Nephron progenitor cell (in vitro differentiated cells): ENCODE data around the gene ATXN2.
"Not testable (repeated sequence)": the region's sequence is repeated elsewhere in the genome, so short reads cannot be mapped to it uniquely, and the experiment has no call there.

Experiments used
- DNase-seq: peaks from one replicate; pipeline ENCODE4 v3.0.0; 2021
- H3K27ac Mint-ChIP-seq: 2 replicates; pipeline ENCODE4 v1.8.0; 2021; ENCODE audit warnings: mild to moderate bottlenecking, moderate library complexity, mixed read lengths
- H3K27me3 Mint-ChIP-seq: 2 replicates; pipeline ENCODE4 v1.8.0; 2021; ENCODE audit warnings: mild to moderate bottlenecking, low read depth, mixed read lengths; ENCODE audit not compliant: poor library complexity
- H3K36me3 Mint-ChIP-seq: 2 replicates; pipeline ENCODE4 v1.8.0; 2021; ENCODE audit warnings: low read depth, mixed read lengths
- H3K4me1 Mint-ChIP-seq: 2 replicates; pipeline ENCODE4 v1.8.0; 2021; ENCODE audit warnings: mixed read lengths
- H3K4me3 Mint-ChIP-seq: 2 replicates; pipeline ENCODE4 v1.8.0; 2021; ENCODE audit warnings: mild to moderate bottlenecking, moderate library complexity, mixed read lengths
- H3K9me3 Mint-ChIP-seq: 2 replicates; pipeline ENCODE4 v1.8.0; 2021; ENCODE audit warnings: mild to moderate bottlenecking, moderate library complexity, mixed read lengths
- CTCF ChIP-seq: fragments of 200-600 bp; sonication (generic); IDR thresholded peaks from 2 replicates; pipeline ENCODE4 v1.5.0; 2021; ENCODE audit warnings: antibody characterized with exemption

ATXN2 gene

GRCh38 chr12:111588010-111588409 is 11.1 kb downstream of the ATXN2 start:
- no peak overlapping the region for H3K4me3 Mint-ChIP-seq
- no peak for DNase-seq
- no peak for TF ChIP-seq CTCF
- peaks cover 5% of the 10 kb centered on the region for H3K4me1 Mint-ChIP-seq
- H3K27me3 Mint-ChIP-seq: no peaks in the 10 kb centered on the region
- no peak overlapping the region for H3K27ac Mint-ChIP-seq
- H3K36me3 Mint-ChIP-seq: peaks cover 26% of the 10 kb centered on the region
- no peaks in the 10 kb centered on the region for H3K9me3 Mint-ChIP-seq

DNA sequence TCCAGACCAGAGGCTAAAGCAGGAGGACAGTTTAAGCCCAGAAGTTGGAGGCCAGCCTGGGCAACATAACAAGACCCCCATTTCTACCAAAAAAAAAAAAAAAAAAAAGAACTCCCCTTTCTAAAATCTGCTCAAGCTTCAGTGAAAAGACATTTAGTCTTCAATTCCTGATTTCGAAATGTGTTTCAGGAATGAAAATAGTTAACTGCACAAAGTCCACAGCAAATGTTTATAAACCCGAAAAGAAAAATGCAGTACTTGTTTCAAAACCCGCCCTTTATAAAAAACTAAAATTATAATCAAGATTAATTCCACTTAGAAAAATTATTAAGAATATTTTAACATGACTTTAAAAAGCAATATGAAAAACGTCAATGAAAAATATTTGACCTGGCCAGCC is 12.1 kb downstream of the ATXN2 start:
- DNase-seq: no peak
- TF ChIP-seq CTCF: no peak
- peaks cover 5% of the 10 kb centered on the region for H3K4me1 Mint-ChIP-seq
- peaks cover under 1% of the 10 kb centered on the region for H3K9me3 Mint-ChIP-seq
- H3K36me3 Mint-ChIP-seq: peaks cover 30% of the 10 kb centered on the region
- H3K27me3 Mint-ChIP-seq: no peaks in the 10 kb centered on the region
- H3K4me3 Mint-ChIP-seq: no peak overlapping the region
- H3K27ac Mint-ChIP-seq: no peak overlapping the region

DNA sequence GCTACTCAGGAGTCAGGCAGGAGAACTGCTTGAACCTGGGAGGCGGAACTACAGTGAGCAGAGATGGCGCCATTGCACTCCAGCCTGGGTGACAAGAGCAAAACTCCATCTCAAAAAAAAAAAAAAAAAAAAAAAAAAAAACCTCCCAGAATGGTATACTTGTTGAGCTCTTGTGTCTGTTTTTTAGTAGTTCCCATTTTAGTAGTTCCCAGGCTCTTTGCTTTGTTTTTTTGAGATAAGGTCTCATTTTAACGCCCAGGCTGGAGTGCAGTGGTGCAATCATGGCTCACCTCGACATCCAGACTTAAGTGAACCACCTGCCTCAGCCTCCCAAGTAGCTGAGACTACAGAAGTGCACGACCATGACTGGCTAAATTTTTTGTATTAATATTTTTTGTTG is 13.4 kb downstream of the ATXN2 start:
- no peaks in the 10 kb centered on the region for H3K4me1 Mint-ChIP-seq
- H3K4me3 Mint-ChIP-seq: no peak overlapping the region
- H3K36me3 Mint-ChIP-seq: peaks cover 39% of the 10 kb centered on the region
- H3K9me3 Mint-ChIP-seq: peaks cover 3% of the 10 kb centered on the region
- H3K27me3 Mint-ChIP-seq: no peaks in the 10 kb centered on the region
- DNase-seq: no peak
- no peak for TF ChIP-seq CTCF
- no peak overlapping the region for H3K27ac Mint-ChIP-seq

- H3K27ac Mint-ChIP-seq: no peak overlapping the region
- H3K36me3 Mint-ChIP-seq: peaks cover 43% of the 10 kb centered on the region
- no peak for TF ChIP-seq CTCF
- no peak overlapping the region for H3K4me3 Mint-ChIP-seq
- H3K27me3 Mint-ChIP-seq: no peaks in the 10 kb centered on the region
- H3K9me3 Mint-ChIP-seq: peaks cover 3% of the 10 kb centered on the region
- no peak for DNase-seq
- H3K4me1 Mint-ChIP-seq: no peaks in the 10 kb centered on the region
Measured at GRCh38 chr12:111584959-111585358, 14.2 kb downstream of the ATXN2 start.

- H3K9me3 Mint-ChIP-seq, DNase-seq, H3K4me1 Mint-ChIP-seq, H3K27me3 Mint-ChIP-seq, H3K4me3 Mint-ChIP-seq, H3K27ac Mint-ChIP-seq: not testable (repeated sequence)
- peaks cover 50% of the 10 kb centered on the region for H3K36me3 Mint-ChIP-seq
Measured at GRCh38 chr12:111583506-111583905, 15.6 kb downstream of the ATXN2 start.

DNA sequence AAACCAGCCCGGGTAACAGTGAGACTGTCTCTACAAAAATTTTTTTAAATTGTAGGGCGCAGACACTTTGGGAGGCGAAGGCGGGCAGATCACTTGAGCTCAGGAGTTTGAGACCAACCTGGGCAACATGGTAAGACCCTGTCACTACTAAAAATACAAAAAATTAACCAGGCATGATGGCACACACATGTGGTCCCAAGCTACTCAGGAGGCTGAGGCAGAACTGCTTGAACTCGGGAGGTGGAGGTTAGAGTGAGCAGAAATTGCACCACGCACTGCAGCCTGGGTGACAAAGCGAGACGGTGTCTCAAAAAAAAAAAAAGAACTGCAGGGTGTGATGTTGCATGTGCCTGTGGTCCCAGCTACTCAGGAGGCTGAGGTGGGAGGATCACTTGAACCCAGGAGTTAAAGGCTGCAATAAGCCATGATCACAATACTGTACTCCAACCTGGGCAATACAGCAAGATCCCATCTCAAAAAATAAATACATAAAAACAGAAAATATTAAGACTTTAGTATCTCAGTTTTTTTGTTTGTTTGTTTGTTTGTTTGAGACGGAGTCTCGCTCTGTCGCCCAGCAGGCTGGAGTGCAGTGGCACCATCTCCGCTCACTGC is 16.9 kb downstream of the ATXN2 start:
- DNase-seq: no peak
- H3K4me1 Mint-ChIP-seq: no peaks in the 10 kb centered on the region
- H3K9me3 Mint-ChIP-seq: peaks cover 3% of the 10 kb centered on the region
- peaks cover 56% of the 10 kb centered on the region for H3K36me3 Mint-ChIP-seq
- no peaks in the 10 kb centered on the region for H3K27me3 Mint-ChIP-seq
- no peak overlapping the region for H3K27ac Mint-ChIP-seq
- H3K4me3 Mint-ChIP-seq: no peak overlapping the region
- no peak for TF ChIP-seq CTCF
